NCI-H82 (cell line): Measurements from ENCODE around the gene MMP3.

Experiments used
- DNase-seq: peaks from one replicate; lab custom pipeline; 2025; lab: John Stamatoyannopoulos, UW

The MMP3 gene

DNA sequence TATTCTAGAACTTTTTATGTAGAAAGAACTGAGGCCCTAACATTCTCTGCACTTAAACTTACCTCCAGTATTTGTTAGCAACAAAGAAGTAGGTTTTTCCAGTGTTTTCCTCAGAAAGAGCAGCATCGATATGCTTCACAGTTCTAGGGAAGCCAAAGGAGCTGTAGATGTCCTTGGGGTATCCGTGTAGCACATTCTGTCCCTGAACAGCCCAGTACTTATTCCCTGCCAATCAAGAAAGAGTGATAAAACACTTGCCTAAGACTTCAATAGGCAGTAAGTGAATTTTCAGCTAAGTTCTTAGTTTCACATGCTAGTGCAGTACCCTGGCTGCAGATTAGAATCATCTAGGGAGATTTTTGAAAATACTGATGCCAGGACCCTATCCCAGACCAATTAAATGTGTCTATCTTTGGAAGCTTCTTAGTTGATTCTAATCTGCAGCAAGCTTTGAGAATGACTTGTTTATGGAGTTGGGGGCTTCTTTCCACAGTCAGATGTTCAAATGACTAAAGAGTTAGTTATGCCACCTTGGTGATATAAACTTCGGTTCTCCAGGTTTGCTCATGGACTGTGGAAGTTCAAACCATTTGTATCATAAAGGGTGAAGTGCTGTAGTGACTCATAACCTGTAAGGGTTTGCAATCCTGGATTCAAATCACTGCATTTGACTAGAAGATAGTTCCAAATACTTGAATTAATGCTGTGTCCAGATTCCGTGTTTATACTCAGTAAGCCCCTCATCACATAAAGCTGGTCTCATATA is 52.0 kb downstream of the MMP3 start:
- DNase-seq = no peak

DNA sequence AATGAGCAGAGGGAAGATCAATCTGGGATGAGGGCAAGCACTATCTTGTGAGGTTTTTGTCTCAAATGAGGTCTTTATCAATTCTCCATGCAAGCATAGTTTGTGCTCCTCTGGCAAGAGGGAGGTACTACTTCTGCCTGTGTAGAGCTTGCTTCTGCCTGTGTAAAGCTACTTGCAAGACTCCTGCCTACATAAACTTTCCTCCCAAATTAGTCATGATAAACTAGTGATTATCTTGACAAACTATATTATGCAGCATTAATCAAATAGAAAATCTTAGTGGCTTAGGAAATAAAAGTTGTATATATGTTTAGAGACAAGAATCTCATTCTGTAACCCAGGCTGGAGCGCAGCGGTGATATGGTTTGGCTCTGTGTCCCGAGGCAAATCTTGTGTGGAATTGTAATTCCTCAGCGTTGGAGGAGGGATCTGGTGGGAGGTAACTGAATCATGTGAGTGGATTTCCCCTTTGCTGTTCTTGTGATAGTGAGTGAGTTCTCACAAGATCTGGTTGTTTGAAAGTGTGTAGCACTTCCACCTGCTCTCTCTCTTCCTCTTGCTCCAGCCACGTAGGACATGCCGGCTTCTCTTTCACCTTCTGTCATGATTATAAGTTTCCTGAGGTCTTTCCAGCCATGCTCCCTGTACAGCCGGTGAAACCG is 54.9 kb downstream of the MMP3 start:
- DNase-seq = no peak
